SK-N-MC (cell line): ENCODE measurements around the gene PNP.

Experiments used
- FOXP2 ChIP-seq: optimal IDR thresholded peaks from 2 replicates; pipeline ENCODE3; 2011; ENCODE audit warnings: mild to moderate bottlenecking, moderate library complexity; ENCODE audit not compliant: insufficient read depth; ENCODE audit errors: extremely low read length, control extremely low read depth
- POLR2AphosphoS5 ChIP-seq: IDR thresholded peaks from 2 replicates; pipeline ENCODE4 v1.6.1; 2012; ENCODE audit warnings: mild to moderate bottlenecking, low read depth, low read length, borderline replicate concordance

DNA sequence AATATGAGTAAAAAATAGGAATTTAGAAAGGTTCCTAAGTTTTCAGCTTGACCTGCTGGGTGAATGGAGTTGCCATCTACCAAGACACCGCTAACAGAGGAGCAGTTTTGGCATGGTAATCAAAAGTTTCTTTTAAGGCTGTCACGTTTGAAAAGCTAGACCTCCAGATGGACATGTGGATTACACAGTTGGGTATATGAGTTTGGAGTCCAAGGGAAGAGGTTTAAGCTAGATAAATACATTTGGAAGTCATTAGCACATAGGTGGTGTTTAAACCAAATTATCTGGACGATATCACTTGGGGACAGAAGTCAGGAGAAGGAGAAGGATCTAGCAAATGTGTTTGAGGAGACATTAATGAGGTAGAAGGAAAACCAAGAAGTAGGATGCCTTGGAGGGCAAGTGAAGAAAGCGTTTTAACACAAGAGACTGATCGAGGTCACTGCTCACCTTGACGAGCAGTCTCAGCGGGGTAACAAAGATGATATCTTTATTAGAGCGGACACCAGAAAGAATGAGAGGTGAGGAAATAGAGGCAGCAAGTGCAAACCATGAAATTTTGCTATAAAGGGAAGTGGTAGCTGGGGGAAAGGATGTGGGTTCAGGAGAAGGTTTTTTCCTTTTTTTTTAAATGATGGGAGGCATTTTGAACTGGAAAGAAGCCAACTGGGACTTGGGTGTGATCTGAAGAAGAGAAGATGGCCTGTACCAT, 17.6 kb downstream of the PNP start:
- TF ChIP-seq FOXP2 (no peak), POLR2AphosphoS5 (no peak)
